NCI-H1436 (cell line): Measurements from ENCODE around the gene SPPL2B.
"Not testable (repeated sequence)": the region's sequence is repeated elsewhere in the genome, so short reads cannot be mapped to it uniquely, and the experiment has no call there.

Experiments used
- DNase-seq: peaks from one replicate; lab custom pipeline; 2025; lab: John Stamatoyannopoulos, UW

SPPL2B gene

GRCh38 chr19:2381148-2381820 is 52.8 kb downstream of the SPPL2B start:
- DNase-seq: no peak

GRCh38 chr19:2382530-2383222 is 54.2 kb downstream of the SPPL2B start:
- no peak for DNase-seq

GRCh38 chr19:2385053-2385721 is 56.7 kb downstream of the SPPL2B start:
- DNase-seq: peak; percentile 43

- no peak for DNase-seq
Observed at GRCh38 chr19:2387367-2388288, 59.1 kb downstream of the SPPL2B start.

- no peak for DNase-seq
Observed at GRCh38 chr19:2389594-2389993, 61.1 kb downstream of the SPPL2B start.

DNA sequence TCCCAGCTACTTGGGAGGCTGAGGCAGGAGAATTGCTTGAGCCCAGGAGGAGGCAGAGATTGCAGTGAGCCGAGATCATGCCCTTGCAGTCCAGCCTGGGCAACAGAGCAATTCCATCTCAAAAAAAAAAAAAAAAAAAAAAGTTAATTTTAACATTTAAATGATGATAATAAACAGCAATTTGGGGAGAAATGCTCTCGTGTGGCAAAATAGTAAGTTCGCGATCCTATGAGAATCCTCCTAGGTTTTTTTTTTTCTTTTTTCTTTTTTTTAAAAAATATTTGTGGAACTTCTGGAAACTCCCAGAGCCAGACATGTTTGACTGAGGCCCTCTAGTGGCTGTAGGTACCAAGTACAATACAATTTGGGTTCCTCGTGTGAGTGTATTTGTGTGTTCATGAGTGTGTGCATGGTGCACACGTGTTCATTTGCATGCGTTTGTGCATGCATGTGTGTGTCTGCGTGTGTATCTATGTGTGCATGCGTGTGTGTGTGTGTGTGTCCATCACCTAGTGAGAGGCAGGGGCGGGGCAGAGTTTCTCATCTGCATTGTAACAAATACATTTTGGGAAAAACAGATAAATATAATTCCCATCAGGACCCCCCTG is 62.7 kb downstream of the SPPL2B start:
- peak; percentile 33 for DNase-seq

- no peak for DNase-seq
Observed at GRCh38 chr19:2392366-2392765, 63.9 kb downstream of the SPPL2B start.

- peak; percentile 22 for DNase-seq
Observed at GRCh38 chr19:2392899-2393298, 64.4 kb downstream of the SPPL2B start.

GRCh38 chr19:2394054-2394441 is 65.6 kb downstream of the SPPL2B start:
- DNase-seq: no peak

DNA sequence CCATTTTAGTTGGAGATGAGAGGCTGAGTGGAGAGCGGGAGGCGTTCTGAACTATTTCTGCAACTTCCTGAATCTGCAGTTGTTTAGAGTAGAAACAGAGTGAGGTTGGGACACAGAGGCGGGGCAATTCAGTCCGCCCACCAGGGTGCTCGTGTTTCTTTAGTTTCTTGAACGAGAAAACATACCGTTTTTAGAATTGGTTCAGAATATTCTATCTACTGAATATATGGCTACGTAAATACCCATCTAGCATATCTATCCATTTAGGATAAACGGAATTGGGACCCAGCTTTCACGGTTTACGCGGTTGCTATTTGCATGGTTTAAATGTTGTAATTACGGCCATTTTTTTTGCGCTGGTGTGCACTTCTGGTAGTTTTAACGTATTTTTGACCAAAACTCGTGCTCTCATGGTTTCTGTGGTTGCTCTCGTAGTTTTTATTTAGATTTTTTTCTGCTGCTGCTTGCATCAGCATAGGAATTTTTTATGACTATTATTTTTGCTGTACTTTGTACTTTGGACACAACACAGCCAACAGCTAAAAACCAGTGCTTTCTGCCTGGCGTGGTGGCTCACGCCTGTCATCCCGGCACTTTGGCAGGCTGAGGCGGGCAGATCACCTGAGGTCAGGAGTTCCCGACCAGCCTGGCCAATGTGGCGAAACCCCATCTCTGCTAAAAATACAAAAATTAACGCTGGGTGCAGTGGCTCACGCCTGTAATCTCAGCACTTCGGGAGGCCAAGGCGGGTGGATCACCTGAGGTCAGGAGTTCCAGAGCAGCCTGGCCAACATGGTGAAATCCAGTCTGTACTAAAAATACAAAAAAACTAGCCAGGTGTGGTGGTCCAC is 66.2 kb downstream of the SPPL2B start:
- no peak for DNase-seq

DNA sequence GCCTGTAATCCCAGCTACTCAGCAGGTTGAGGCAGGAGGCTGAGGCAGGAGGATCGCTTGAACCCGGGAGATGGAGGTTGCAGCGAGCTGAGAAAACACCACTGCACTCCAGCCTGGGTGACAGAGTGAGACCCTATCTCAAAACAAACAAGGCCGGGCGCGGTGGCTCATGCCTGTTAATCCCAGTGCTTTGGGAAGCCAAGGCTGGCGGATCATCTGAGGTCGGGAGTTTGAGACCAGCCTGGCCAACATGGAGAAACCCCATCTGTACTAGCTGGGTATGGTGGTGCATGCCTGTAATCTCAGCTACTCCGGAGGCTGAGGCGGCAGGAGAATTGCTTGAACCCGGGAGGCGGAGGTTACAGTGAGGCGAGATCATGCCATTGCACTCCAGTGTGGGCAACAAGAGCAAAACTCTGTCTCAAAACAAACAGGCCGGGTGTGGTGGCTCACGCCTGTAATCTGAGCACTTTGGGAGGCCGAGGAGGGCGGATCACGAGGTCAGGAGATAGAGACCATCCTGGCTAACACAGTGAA is 66.9 kb downstream of the SPPL2B start:
- not testable (repeated sequence) for DNase-seq

GRCh38 chr19:2397173-2397572 is 68.7 kb downstream of the SPPL2B start:
- not testable (repeated sequence) for DNase-seq

DNA sequence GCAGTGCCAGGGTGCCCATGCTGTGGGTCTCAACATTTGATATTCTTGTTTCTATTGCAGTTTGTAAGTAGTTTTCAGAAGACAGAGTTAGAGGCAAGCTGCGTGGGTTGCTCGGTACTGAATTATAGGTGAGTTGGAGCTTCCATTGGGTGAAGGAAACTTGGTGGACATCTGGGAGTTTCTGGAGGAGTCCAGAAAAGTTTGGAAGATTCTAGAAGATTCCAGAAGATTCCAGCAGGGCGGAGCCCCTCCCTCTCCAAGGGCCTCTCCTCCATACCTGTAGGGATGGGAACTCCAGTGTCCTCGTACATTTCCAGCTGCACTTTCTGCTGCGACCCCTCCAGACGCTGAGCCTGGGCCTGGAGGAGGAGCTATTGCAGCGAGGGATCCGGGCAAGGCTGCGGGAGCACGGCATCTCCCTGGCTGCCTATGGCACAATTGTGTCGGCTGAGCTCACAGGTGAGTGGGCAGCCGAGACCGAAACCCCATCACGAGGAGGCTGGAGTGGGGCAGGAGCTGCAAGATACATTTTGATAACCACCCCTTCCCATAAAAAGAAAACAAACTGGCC is 70.3 kb downstream of the SPPL2B start:
- DNase-seq: no peak

DNA sequence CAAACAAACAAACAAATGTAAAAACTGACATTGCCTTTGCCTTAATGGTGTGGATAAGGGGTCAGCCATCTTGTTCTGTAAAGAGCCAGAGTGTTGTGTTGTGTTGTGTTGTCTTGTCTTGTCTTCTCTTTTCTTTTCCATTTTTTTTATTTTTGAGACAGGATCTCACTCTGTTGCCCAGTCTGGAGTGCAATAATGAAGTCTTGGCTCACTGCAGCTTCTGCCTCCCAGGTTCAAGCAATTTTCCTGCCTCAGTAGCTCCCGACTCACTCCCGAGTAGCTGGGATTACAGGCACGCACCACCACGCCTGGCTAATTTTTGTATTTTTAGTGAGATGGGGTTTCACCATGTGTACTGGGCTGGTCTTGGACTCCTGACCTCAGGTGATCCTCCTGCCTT is 71.1 kb downstream of the SPPL2B start:
- no peak for DNase-seq
